Activated naive CD4-positive, alpha-beta T cell treated with anti-CD3 and anti-CD28 coated beads, Interleukin-2, amount 50 U/mL, for 24 hours (primary cell): ENCODE measurements around the gene SLC22A3.
"Not testable (repeated sequence)": the region's sequence is repeated elsewhere in the genome, so short reads cannot be mapped to it uniquely, and the experiment has no call there.

Source experiments
- H3K27ac Mint-ChIP-seq: one replicate; pipeline ENCODE4 v1.8.0; 2021; ENCODE audit warnings: mild to moderate bottlenecking, mixed read lengths
- H3K27me3 Mint-ChIP-seq: one replicate; pipeline ENCODE4 v1.8.0; 2021; ENCODE audit warnings: mixed read lengths
- H3K36me3 Mint-ChIP-seq: one replicate; pipeline ENCODE4 v1.8.0; 2021; ENCODE audit warnings: mixed read lengths
- H3K4me1 Mint-ChIP-seq: one replicate; pipeline ENCODE4 v1.8.0; 2021; ENCODE audit warnings: mixed read lengths
- H3K4me3 Mint-ChIP-seq: one replicate; pipeline ENCODE4 v1.8.0; 2021; ENCODE audit warnings: mild to moderate bottlenecking, mixed read lengths
- H3K9me3 Mint-ChIP-seq: one replicate; pipeline ENCODE4 v1.8.0; 2021; ENCODE audit warnings: mixed read lengths

The SLC22A3 gene

GRCh38 chr6:160348223-160349019, at the start of gene SLC22A3:
Gene SLC22A3 (plus strand): TSS chr6:160348378. CDS start chr6:160348420, 42 bp downstream.
- Mint-ChIP-seq H3K27me3 (peaks cover 34% of the 10 kb centered on the region), H3K36me3 (no peaks in the 10 kb centered on the region), H3K9me3 (no peaks in the 10 kb centered on the region), H3K4me3 (peak within 1 kb of the TSS; percentile 23), H3K4me1 (peaks cover 12% of the 10 kb centered on the region), H3K27ac (no peak within 1 kb of the TSS)

GRCh38 chr6:160299559-160299958, 48.6 kb upstream of the SLC22A3 start:
- Mint-ChIP-seq H3K27me3 (no peaks in the 10 kb centered on the region), H3K36me3 (no peaks in the 10 kb centered on the region), H3K9me3 (no peaks in the 10 kb centered on the region), H3K4me3 (no peak overlapping the region), H3K4me1 (no peaks in the 10 kb centered on the region), H3K27ac (no peak overlapping the region)

GRCh38 chr6:160300076-160300695, 48.0 kb upstream of the SLC22A3 start:
- Mint-ChIP-seq H3K4me3 (no peak overlapping the region), H3K27ac (no peak overlapping the region), H3K27me3 (peaks cover 3% of the 10 kb centered on the region), H3K36me3 (no peaks in the 10 kb centered on the region), H3K9me3 (no peaks in the 10 kb centered on the region), H3K4me1 (no peaks in the 10 kb centered on the region)

GRCh38 chr6:160301339-160301738, 46.8 kb upstream of the SLC22A3 start:
- H3K27me3 Mint-ChIP-seq, result peaks cover 3% of the 10 kb centered on the region
- H3K27ac Mint-ChIP-seq, result no peak overlapping the region
- H3K36me3 Mint-ChIP-seq, result no peaks in the 10 kb centered on the region
- H3K4me3 Mint-ChIP-seq, result no peak overlapping the region
- no peaks in the 10 kb centered on the region for H3K9me3 Mint-ChIP-seq
- H3K4me1 Mint-ChIP-seq, result no peaks in the 10 kb centered on the region

GRCh38 chr6:160302431-160303082, 45.6 kb upstream of the SLC22A3 start:
- not testable (repeated sequence) for H3K27ac Mint-ChIP-seq, H3K9me3 Mint-ChIP-seq, H3K4me1 Mint-ChIP-seq, H3K27me3 Mint-ChIP-seq, H3K4me3 Mint-ChIP-seq, H3K36me3 Mint-ChIP-seq

- Mint-ChIP-seq H3K4me3 (no peak overlapping the region), H3K9me3 (peaks cover 1% of the 10 kb centered on the region), H3K36me3 (no peaks in the 10 kb centered on the region), H3K27me3 (peaks cover 3% of the 10 kb centered on the region), H3K4me1 (no peaks in the 10 kb centered on the region), H3K27ac (no peak overlapping the region)
Observed at GRCh38 chr6:160303806-160304205, 44.4 kb upstream of the SLC22A3 start.

- Mint-ChIP-seq H3K36me3 (no peaks in the 10 kb centered on the region), H3K4me3 (no peak overlapping the region), H3K27me3 (peaks cover 3% of the 10 kb centered on the region), H3K9me3 (peaks cover 13% of the 10 kb centered on the region), H3K4me1 (no peaks in the 10 kb centered on the region), H3K27ac (no peak overlapping the region)
Observed at GRCh38 chr6:160305926-160306713, 42.1 kb upstream of the SLC22A3 start.

- Mint-ChIP-seq H3K4me3 (no peak overlapping the region), H3K4me1 (no peaks in the 10 kb centered on the region), H3K9me3 (peaks cover 27% of the 10 kb centered on the region), H3K27ac (no peak overlapping the region), H3K27me3 (peaks cover 6% of the 10 kb centered on the region), H3K36me3 (peaks cover 8% of the 10 kb centered on the region)
Observed at GRCh38 chr6:160309718-160310117, 38.5 kb upstream of the SLC22A3 start.

- no peak overlapping the region for H3K4me3 Mint-ChIP-seq
- no peaks in the 10 kb centered on the region for H3K4me1 Mint-ChIP-seq
- H3K27ac Mint-ChIP-seq, result no peak overlapping the region
- H3K27me3 Mint-ChIP-seq, result peaks cover 5% of the 10 kb centered on the region
- H3K36me3 Mint-ChIP-seq, result peaks cover 8% of the 10 kb centered on the region
- peaks cover 27% of the 10 kb centered on the region for H3K9me3 Mint-ChIP-seq
Observed at GRCh38 chr6:160312900-160313299, 35.3 kb upstream of the SLC22A3 start.

GRCh38 chr6:160315310-160315709, 32.9 kb upstream of the SLC22A3 start:
- Mint-ChIP-seq H3K36me3 (peaks cover 8% of the 10 kb centered on the region), H3K4me3 (no peak overlapping the region), H3K27ac (no peak overlapping the region), H3K9me3 (peaks cover 22% of the 10 kb centered on the region), H3K27me3 (peaks cover 9% of the 10 kb centered on the region), H3K4me1 (no peaks in the 10 kb centered on the region)

- peaks cover 8% of the 10 kb centered on the region for H3K36me3 Mint-ChIP-seq
- H3K27ac Mint-ChIP-seq, result no peak overlapping the region
- H3K4me1 Mint-ChIP-seq, result no peaks in the 10 kb centered on the region
- H3K4me3 Mint-ChIP-seq, result no peak overlapping the region
- H3K9me3 Mint-ChIP-seq, result peaks cover 18% of the 10 kb centered on the region
- H3K27me3 Mint-ChIP-seq, result peaks cover 9% of the 10 kb centered on the region
Observed at GRCh38 chr6:160316261-160316660, 31.9 kb upstream of the SLC22A3 start.

GRCh38 chr6:160319246-160319645, 28.9 kb upstream of the SLC22A3 start:
- no peaks in the 10 kb centered on the region for H3K4me1 Mint-ChIP-seq
- peaks cover 5% of the 10 kb centered on the region for H3K27me3 Mint-ChIP-seq
- H3K27ac Mint-ChIP-seq, result no peak overlapping the region
- H3K4me3 Mint-ChIP-seq, result no peak overlapping the region
- H3K36me3 Mint-ChIP-seq, result no peaks in the 10 kb centered on the region
- peaks cover 6% of the 10 kb centered on the region for H3K9me3 Mint-ChIP-seq

GRCh38 chr6:160321729-160322505, 26.3 kb upstream of the SLC22A3 start:
- H3K4me1 Mint-ChIP-seq, result no peaks in the 10 kb centered on the region
- peaks cover 4% of the 10 kb centered on the region for H3K27me3 Mint-ChIP-seq
- H3K27ac Mint-ChIP-seq, result no peak overlapping the region
- no peak overlapping the region for H3K4me3 Mint-ChIP-seq
- H3K9me3 Mint-ChIP-seq, result peaks cover 6% of the 10 kb centered on the region
- H3K36me3 Mint-ChIP-seq, result no peaks in the 10 kb centered on the region

- Mint-ChIP-seq H3K9me3 (no peaks in the 10 kb centered on the region), H3K27me3 (peaks cover 5% of the 10 kb centered on the region), H3K4me3 (no peak overlapping the region), H3K27ac (no peak overlapping the region), H3K36me3 (no peaks in the 10 kb centered on the region), H3K4me1 (no peaks in the 10 kb centered on the region)
Observed at GRCh38 chr6:160327981-160328380, 20.2 kb upstream of the SLC22A3 start.

GRCh38 chr6:160328447-160328846, 19.7 kb upstream of the SLC22A3 start:
- no peaks in the 10 kb centered on the region for H3K36me3 Mint-ChIP-seq
- no peaks in the 10 kb centered on the region for H3K4me1 Mint-ChIP-seq
- no peak overlapping the region for H3K4me3 Mint-ChIP-seq

More at GRCh38 chr6:160328447-160328846, 19.7 kb upstream of the SLC22A3 start:
- peaks cover 9% of the 10 kb centered on the region for H3K27me3 Mint-ChIP-seq
- H3K9me3 Mint-ChIP-seq, result no peaks in the 10 kb centered on the region
- no peak overlapping the region for H3K27ac Mint-ChIP-seq
